ENCODE data around the gene MCC.

The MCC gene

GRCh38 chr5:113359419-113359818 lies 128.8 kb downstream of the MCC start:
- H3K4me3 ChIP-seq (ENCODE audit: low read depth, low read length): no peak overlapping the region
- no peak for TF ChIP-seq CTCF (IDR thresholded peaks at IDR 0.05; ENCODE audit: borderline replicate concordance, insufficient read depth, low read depth, low read length)

GRCh38 chr5:113358696-113359095 lies 129.6 kb downstream of the MCC start:
- no peak for TF ChIP-seq CTCF (IDR thresholded peaks at IDR 0.05; ENCODE audit: borderline replicate concordance, insufficient read depth, low read depth, low read length)
- H3K4me3 ChIP-seq (ENCODE audit: low read depth, low read length): no peak overlapping the region

GRCh38 chr5:113357696-113358476 lies 130.4 kb downstream of the MCC start:
- TF ChIP-seq CTCF (IDR thresholded peaks at IDR 0.05; ENCODE audit: borderline replicate concordance, insufficient read depth, low read depth, low read length): no peak
- H3K4me3 ChIP-seq (ENCODE audit: low read depth, low read length): no peak overlapping the region

GRCh38 chr5:113356487-113356886 lies 131.8 kb downstream of the MCC start:
- TF ChIP-seq CTCF (IDR thresholded peaks at IDR 0.05; ENCODE audit: borderline replicate concordance, insufficient read depth, low read depth, low read length): no peak
- H3K4me3 ChIP-seq (ENCODE audit: low read depth, low read length): no peak overlapping the region

- no peak for TF ChIP-seq CTCF (IDR thresholded peaks at IDR 0.05; ENCODE audit: borderline replicate concordance, insufficient read depth, low read depth, low read length)
- H3K4me3 ChIP-seq (ENCODE audit: low read depth, low read length): no peak overlapping the region
Observed at GRCh38 chr5:113354055-113354454, 134.2 kb downstream of the MCC start.

GRCh38 chr5:113347572-113347971 lies 140.7 kb downstream of the MCC start:
- H3K4me3 ChIP-seq (ENCODE audit: low read depth, low read length): no peak overlapping the region
- TF ChIP-seq CTCF (IDR thresholded peaks at IDR 0.05; ENCODE audit: borderline replicate concordance, insufficient read depth, low read depth, low read length): no peak
